Astrocyte of the cerebellum (primary cell): ENCODE measurements around the gene ZNF664.

ENCODE experiments used
- DNase-seq: peaks from one replicate; pipeline ENCODE4 v3.0.0-alpha.2; 2011; ENCODE audit warnings: low read depth
- H3K4me3 ChIP-seq: 2 replicates; pipeline ENCODE4 v1.5.1; 2011; ENCODE audit warnings: mild to moderate bottlenecking, low read depth, low read length, moderate library complexity
- in situ Hi-C: cut with HindIII; loops from 2 replicates; pipeline ENCODE4 v1.10.0; 2017; ENCODE audit warnings: low sequenced_read_pairs
- TF ChIP-seq, protein P1 (sequence below): IDR thresholded peaks from 2 replicates; pipeline ENCODE4 v1.5.1; 2012; ENCODE audit warnings: low read length, low read depth, moderate library complexity, mild to moderate bottlenecking; ENCODE audit errors: missing control alignments

ZNF664 gene

DNA sequence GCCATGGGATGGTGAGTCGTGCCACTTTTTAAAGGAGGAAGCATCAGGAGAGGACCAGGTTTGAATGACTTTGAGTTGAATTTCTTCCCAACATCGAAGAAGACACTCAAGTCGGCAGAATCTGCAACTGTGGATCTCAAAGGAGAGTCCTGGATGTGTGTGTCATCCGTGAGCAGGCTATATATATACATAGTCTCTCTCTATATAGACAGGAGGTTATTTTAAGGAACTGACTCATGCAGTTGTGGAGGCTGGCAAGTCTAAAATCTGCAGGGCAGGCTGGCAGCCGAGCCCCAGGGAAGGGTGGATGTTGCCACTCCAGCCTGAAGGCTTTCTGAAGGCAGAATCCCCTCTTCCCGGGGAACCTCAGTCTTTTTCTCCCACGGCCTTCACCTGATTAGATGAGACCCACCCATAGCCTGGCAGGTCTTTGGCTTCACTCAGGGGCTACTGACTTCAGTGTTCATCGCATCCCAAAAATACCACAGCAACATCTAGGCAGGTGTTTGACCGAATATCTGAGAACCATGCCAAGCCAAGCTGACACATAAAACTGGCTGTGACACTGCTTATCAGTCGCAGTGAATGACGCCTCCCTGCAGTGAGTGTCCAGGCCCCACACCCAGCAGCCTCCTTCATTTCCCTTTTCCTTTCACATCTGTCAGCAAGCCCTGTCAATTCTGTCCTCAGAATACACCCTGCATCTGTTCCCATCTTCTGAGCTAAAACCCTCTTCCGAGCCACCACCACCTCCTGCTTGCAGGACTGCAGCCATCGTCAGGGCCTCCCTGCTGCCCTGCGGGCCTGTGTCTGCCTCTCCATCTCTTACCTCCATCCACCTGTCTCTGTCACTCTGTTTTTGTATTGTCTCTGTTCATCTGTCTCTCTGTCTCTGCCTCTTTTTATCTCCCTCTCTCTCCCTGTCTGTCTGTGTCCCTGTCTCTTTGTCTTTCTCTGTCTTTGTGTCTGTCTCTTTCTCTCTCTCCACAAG lies 54.0 kb downstream of the ZNF664 start:
- DNase-seq = no peak
- in situ Hi-C loops = no loop called here
- no peak overlapping the region for H3K4me3 ChIP-seq
- TF ChIP-seq, protein P1, sequence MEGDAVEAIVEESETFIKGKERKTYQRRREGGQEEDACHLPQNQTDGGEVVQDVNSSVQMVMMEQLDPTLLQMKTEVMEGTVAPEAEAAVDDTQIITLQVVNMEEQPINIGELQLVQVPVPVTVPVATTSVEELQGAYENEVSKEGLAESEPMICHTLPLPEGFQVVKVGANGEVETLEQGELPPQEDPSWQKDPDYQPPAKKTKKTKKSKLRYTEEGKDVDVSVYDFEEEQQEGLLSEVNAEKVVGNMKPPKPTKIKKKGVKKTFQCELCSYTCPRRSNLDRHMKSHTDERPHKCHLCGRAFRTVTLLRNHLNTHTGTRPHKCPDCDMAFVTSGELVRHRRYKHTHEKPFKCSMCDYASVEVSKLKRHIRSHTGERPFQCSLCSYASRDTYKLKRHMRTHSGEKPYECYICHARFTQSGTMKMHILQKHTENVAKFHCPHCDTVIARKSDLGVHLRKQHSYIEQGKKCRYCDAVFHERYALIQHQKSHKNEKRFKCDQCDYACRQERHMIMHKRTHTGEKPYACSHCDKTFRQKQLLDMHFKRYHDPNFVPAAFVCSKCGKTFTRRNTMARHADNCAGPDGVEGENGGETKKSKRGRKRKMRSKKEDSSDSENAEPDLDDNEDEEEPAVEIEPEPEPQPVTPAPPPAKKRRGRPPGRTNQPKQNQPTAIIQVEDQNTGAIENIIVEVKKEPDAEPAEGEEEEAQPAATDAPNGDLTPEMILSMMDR = no peak

DNA sequence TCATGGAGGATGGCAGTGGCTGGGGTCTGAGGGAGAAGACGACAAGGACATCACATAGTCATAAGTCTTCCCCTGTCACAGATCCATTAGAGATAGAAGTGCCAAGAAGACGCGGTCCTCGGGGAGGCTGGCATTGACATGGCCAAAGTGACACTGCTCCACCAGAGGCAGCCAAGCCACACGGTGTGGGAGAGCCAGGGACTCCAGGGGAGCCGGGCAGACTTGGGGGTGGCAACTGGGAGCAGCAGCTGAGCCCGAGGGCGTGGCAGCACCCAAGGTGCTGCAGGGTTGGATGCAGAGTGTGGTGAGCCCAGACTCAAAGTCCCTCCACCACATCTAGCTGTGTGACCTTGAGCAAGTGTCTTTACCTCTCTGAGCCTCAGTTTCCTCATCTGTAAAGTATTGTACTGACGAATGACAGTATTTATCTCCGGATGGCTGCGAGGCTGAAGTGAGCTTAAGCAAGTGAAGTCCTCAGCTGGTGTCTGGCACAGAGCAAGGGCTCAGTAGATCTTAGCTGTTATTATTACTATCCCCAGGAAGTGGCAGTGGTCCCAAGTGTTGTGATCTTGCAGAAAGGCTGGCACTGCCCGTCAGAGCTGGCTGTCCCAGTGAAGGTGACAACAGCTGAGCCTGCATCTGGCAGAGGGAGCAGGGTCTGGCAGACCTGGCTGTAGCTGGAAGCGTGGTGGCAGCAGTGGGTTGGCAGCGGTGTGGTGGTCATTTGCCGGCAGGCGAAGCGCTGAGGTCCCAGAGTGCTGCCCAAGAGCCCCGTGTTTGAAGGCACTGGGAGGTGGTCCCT lies 54.9 kb downstream of the ZNF664 start:
- no peak overlapping the region for H3K4me3 ChIP-seq
- TF ChIP-seq, protein P1 = no peak
- DNase-seq = no peak
- in situ Hi-C loops = no loop called here

DNA sequence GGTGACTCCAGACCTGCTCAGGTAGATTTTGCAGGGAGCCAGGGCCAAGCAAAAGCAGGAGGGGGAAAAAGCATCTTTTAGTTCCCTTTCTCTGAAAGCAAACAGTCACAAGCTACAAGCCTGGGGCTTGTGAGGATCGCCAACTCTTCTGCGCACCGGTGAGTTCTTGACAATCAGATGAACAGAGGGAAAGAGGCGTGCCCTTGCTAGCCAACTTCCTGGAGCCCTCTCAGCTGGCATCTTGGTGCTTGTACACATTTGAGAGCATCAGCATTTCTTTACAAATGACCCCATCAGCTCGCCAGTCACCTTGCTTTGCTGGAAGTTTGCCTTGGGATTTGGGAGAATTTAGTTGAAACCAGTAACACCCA lies 55.5 kb downstream of the ZNF664 start:
- TF ChIP-seq, protein P1 = no peak
- in situ Hi-C loops = no loop called here
- no peak for DNase-seq
- no peak overlapping the region for H3K4me3 ChIP-seq

DNA sequence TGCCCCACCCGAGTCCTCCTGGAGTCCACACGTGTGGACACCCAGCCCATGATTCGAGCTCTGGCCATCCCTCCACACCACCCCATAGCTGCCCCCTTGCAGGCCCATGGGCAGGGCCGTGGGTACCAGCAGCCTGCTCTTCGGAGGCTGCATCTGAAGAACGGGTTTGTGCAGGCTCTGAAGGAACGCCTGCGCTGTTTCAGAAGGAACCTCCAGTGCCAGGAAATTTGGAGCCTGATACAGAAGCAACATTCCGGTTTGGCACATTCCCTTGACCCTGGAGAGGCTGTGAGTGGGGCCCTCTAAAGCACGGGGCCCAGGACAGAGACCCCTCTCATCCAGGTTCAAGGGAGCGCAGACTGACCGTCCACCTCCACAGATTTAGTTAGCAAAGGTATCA lies 57.0 kb downstream of the ZNF664 start:
- in situ Hi-C loops = no loop called here
- DNase-seq = no peak
- TF ChIP-seq, protein P1 = no peak
- no peak overlapping the region for H3K4me3 ChIP-seq

DNA sequence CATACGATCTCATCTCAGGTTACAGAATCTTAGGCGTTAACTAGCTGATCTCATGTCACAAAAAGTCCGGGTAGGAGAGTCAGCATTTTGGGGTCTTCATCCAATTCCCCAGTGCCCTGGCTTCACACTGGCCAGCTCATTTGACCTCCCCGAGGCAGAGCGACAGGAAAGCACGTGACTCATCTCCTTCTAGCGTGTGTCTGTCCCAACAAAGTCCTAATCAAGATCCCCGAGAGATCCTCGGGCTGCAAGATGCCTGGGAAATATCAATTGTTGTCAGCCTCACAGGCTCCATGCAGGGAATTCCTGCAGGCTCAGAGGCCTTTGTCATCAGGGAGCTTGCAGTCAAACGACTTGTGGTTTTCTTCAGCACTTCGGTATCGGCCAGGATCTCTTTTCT lies 57.5 kb downstream of the ZNF664 start:
- DNase-seq = peak; percentile 26
- TF ChIP-seq, protein P1 = no peak
- in situ Hi-C loops = no loop called here
- no peak overlapping the region for H3K4me3 ChIP-seq

DNA sequence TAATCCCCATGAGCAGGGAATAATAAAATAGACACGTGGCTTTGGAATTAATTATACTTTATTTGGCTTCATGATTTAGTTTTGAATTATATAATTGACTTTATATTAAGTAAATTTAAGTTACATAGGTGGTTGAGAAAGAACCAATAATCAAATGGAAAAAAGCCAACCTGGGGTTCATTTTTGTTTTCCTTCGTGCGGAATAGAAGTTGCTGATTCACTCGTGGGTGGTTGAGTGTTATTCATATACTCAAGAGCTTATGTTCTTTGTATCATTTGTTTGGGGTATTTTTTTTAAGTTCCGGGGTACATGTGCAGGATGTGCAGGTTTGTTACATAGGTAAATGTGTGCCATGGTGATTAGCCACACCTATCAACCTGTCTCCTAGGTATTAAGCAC lies 58.0 kb downstream of the ZNF664 start:
- no peak for DNase-seq
- in situ Hi-C loops = no loop called here
- no peak overlapping the region for H3K4me3 ChIP-seq
- TF ChIP-seq, protein P1 = no peak
